HG03571 (cell line): Measurements from ENCODE around the gene CXorf51B.
"Not testable (repeated sequence)": the region's sequence is repeated elsewhere in the genome, so short reads cannot be mapped to it uniquely, and the experiment has no call there.

ENCODE experiments used
- ATAC-seq: cut with Tn5 transposase; IDR thresholded peaks from one replicate; pipeline ENCODE4 v1.9.1; 2021; ENCODE audit not compliant: unreplicated experiment

CXorf51B gene

DNA sequence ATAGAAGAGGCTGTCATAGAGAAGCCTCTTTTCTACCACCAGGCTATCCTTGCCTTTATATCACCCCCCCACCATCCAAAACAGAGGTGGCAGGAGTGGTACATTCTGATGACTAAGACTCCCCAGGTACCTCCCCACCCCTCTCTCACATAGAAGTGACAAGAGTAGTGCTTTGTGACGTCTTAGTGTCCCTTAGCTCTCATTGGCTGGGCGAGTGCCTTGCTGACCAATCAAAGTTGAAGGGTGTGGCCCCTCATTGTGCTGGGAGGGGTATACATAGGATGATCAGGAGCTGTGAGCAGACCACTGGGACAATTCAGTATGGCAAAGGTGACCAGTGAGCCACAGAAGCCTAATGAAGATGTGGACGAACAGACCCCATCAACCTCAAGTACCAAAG lies at the start of gene CXorf51B:
Gene CXorf51B (plus strand): TSS at position 301 of the 400 bp plus-strand sequence. CDS start 21 bp downstream, at position 322.
- not testable (repeated sequence) for ATAC-seq

DNA sequence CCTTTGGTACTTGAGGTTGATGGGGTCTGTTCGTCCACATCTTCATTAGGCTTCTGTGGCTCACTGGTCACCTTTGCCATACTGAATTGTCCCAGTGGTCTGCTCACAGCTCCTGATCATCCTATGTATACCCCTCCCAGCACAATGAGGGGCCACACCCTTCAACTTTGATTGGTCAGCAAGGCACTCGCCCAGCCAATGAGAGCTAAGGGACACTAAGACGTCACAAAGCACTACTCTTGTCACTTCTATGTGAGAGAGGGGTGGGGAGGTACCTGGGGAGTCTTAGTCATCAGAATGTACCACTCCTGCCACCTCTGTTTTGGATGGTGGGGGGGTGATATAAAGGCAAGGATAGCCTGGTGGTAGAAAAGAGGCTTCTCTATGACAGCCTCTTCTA lies 5.1 kb downstream of the CXorf51B start, which contains the start of gene CXorf51A:
Gene CXorf51A (minus strand): TSS at position 101 of the 400 bp plus-strand sequence. CDS start 21 bp downstream, at position 80.
- ATAC-seq = not testable (repeated sequence)

DNA sequence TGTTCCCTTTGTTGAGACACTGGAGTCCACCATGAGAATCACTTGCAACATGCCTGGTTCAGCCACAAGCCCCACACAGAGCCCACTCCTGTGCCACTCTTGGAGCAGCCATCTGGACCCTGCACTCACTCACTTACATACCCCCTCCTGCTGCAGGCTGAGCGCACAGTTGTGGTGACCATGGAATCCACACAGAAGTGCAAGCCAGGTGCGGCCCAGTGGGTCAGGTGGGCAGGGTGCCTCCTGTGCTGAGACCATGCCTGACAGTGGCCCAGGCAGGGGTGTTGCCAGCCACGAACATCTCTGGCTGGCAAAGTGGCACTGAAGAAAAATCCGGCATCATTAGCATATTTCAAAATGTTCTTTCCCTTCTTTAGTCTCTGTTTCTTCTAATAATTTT lies 22.4 kb downstream of the CXorf51B start:
- no peak for ATAC-seq

DNA sequence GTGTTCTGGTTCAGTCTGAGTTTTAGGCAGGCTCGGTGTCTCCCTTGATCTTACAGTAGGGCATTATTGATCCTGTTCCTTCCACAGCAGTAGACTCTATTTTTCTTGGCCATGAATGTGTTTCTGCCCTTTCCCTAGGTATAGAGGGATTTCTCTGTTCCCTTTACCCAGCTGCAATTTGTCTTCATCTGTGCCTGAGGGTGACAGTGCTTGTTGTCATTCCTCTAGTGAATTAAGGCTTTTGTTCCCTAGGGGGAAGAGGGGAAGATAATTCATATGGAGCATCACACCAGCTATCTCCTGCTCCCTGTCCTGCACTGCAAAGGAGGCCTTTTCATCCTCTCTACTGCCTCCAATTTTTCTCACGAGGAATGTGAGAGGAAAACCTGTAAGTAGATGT lies 44.7 kb downstream of the CXorf51B start:
- ATAC-seq = no peak
